Colonic mucosa (tissue), 4 donors: Measurements from ENCODE around the gene CLTB. TPM values are rescaled to one million over a fixed set of nuclear protein-coding genes. Genes with fewer than 3 reads are reported as not detected.

Experiments
- DNase-seq: peaks from one replicate; pipeline ENCODE4 v3.0.0-alpha.2; 2020
- H3K27ac ChIP-seq: fragments of 200-600 bp; one replicate; pipeline ENCODE4 v1.8.0; 2021
- H3K27me3 ChIP-seq: fragments of 200-600 bp; one replicate; pipeline ENCODE4 v1.8.0; 2021
- H3K36me3 ChIP-seq: fragments of 200-600 bp; one replicate; pipeline ENCODE4 v1.8.0; 2021
- H3K4me1 ChIP-seq: fragments of 200-600 bp; one replicate; pipeline ENCODE4 v1.8.0; 2021; ENCODE audit warnings: mild to moderate bottlenecking
- H3K4me3 ChIP-seq: fragments of 200-600 bp; one replicate; pipeline ENCODE4 v1.8.0; 2021
- H3K9ac ChIP-seq, 2 donors: one replicate each; pipeline ENCODE4 v1.7.0; 2013; ENCODE audit warnings: control low read depth in 2 of 2, low read depth in 2 of 2, low read length in 2 of 2
- H3K9me3 ChIP-seq: fragments of 200-600 bp; one replicate; pipeline ENCODE4 v1.8.0; 2021
- intact Hi-C: fragments of 100-400 bp; cut with DNase I; formaldehyde crosslinking; loops from one replicate; pipeline ENCODE4 v1.14.1; 2022
- total RNA-seq, 2 donors: library from RNA; stranded (reverse); fragmentation: NEBNext Ultra II Directional in 1 of 2; extraction: Animal tissue kit (Norgen Biotek cat#: 25700) in 1 of 2; gene quantifications; one replicate each; pipeline ENCODE4 v1.2.1, GENCODE V29; 2021
- TF ChIP-seq, protein P1 (sequence below): fragments of 200-600 bp; IDR thresholded peaks from one replicate; pipeline ENCODE4 v1.8.0; 2022; ENCODE audit warnings: antibody characterized with exemption, mild to moderate bottlenecking
- donor health status: healthy.
- donor health status: DM: no; HTN: no; CAD: no.
- donor health status: DM: no; HTN: no; CAD: no.

Gene CLTB
- total RNA-seq, 2 donors from 2014 or later, result 181 to 263 TPM

DNA sequence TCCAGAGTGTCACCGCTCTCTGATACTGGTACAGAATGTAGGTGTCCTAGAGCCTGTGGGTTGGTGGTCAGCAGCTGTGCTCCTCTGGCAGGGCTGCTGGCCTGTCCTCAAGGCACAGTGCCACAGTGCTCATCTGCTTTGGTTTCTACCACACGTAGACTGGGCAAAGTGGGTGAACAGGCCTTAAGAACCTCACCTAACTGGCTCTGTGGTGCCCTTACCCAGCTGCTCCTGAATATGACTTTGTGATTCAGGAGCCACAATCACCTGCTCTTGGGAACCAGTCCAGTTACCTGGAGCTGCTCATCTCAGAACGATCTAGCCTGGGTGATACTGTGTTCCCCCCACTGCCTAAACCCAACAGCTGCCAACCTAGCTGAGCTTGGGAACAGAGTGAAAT lies 34.4 kb downstream of the CLTB start:
- no peak overlapping the region for H3K27ac ChIP-seq

DNA sequence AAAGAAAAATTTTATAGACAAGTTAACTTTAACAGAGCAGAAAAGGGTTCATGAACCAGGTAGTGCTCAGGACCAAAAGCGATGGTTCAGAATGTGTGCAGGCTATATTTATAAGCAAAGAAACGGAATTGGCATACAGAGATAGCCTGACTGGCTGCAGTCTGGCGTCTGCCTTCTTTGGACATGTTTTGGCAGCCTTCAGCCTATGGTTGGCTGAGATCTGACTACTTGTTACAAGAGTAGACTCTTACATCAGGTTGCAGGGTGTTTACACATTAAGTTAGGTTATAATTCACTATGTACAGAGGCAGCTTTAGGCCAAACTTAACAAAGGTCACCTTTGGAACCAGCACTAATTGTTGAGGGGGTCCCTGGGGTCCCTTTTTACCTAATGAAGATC lies 34.9 kb downstream of the CLTB start:
- no peak for DNase-seq
- Histone ChIP-seq H3K4me1 (no peaks in the 10 kb centered on the region), H3K27ac (no peak overlapping the region), H3K36me3 (no peaks in the 10 kb centered on the region), H3K27me3 (no peaks in the 10 kb centered on the region), H3K9ac (no peak overlapping the region), H3K9me3 (no peaks in the 10 kb centered on the region), H3K4me3 (no peak overlapping the region)
- TF ChIP-seq, protein P1, sequence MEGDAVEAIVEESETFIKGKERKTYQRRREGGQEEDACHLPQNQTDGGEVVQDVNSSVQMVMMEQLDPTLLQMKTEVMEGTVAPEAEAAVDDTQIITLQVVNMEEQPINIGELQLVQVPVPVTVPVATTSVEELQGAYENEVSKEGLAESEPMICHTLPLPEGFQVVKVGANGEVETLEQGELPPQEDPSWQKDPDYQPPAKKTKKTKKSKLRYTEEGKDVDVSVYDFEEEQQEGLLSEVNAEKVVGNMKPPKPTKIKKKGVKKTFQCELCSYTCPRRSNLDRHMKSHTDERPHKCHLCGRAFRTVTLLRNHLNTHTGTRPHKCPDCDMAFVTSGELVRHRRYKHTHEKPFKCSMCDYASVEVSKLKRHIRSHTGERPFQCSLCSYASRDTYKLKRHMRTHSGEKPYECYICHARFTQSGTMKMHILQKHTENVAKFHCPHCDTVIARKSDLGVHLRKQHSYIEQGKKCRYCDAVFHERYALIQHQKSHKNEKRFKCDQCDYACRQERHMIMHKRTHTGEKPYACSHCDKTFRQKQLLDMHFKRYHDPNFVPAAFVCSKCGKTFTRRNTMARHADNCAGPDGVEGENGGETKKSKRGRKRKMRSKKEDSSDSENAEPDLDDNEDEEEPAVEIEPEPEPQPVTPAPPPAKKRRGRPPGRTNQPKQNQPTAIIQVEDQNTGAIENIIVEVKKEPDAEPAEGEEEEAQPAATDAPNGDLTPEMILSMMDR, result no peak
- intact Hi-C loops, result no loop called here

More for the DNA sequence above, 34.4 kb downstream of the CLTB start:
- Histone ChIP-seq H3K36me3 (no peaks in the 10 kb centered on the region), H3K4me3 (no peak overlapping the region), H3K27me3 (no peaks in the 10 kb centered on the region), H3K9me3 (no peaks in the 10 kb centered on the region), H3K4me1 (no peaks in the 10 kb centered on the region), H3K9ac (no peak overlapping the region)
- TF ChIP-seq, protein P1, result no peak
- intact Hi-C loops, result no loop called here
- DNase-seq, result no peak

DNA sequence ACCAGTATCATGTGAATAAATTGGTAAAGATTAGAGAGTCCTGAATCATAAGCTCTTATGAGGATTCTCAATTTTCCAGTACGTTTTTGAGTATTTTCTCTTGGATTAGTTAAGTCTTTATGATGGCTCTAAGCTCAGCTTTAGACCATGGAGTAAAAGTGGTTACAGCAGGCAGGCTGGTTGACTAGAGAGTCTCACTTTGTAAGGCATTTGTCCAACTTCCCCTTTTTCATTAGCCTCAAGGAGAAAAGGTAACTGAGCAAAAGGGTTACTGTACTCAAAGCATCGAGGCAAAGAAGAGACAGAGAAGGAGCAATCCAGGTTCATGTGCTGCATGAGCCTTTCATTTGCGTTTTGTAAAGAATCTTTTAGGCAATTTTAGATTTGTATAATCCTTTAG lies 36.5 kb downstream of the CLTB start:
- intact Hi-C loops, result no loop called here
- H3K36me3 ChIP-seq, result no peaks in the 10 kb centered on the region

DNA sequence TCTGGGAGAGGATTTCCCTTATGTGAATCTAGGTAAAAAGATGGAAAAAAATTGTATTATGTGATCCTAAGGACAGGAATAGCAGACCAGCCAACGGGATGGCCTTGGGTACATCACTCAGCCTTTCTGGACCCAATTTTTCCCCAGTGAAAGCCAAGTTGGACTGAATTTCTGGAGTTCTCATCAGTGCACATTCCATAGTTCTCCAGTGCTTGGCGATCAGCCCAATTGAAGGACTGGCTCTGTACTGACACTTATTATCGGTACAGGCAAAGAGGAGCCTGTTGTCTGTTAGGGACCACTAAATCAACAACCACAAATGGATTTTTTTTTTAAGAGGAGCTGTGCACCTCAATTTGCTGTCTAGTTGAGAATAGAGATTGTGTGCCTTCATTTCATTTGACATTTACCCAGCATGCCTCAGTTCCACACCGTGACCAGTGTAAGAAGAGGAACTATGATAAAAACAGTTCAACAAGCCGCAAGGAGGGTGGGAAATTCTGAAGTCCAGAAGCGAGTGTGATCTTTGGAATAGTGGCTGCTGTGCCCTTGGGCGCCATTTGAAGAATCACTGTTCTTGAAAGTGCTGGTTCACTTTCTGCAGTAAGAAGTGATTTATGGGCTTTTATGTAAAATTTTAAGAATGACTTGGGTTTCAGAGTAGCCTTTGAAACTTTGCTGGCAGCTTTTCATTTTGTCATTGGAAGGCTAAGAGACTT lies 43.1 kb downstream of the CLTB start:
- H3K27ac ChIP-seq, result no peak overlapping the region
- intact Hi-C loops, result no loop called here
- no peak overlapping the region for H3K4me3 ChIP-seq
- TF ChIP-seq, protein P1, result no peak
- H3K9ac ChIP-seq, result peak overlapping the region in 1 of 2 donors; percentile 12
- no peaks in the 10 kb centered on the region for H3K4me1 ChIP-seq
- H3K9me3 ChIP-seq, result no peaks in the 10 kb centered on the region
- DNase-seq, result no peak
- H3K36me3 ChIP-seq, result no peaks in the 10 kb centered on the region
- no peaks in the 10 kb centered on the region for H3K27me3 ChIP-seq

More for the DNA sequence above, 36.5 kb downstream of the CLTB start:
- Histone ChIP-seq H3K4me3 (no peak overlapping the region), H3K27ac (no peak overlapping the region), H3K27me3 (no peaks in the 10 kb centered on the region), H3K9me3 (no peaks in the 10 kb centered on the region), H3K4me1 (no peaks in the 10 kb centered on the region), H3K9ac (no peak overlapping the region)
- DNase-seq, result no peak
- TF ChIP-seq, protein P1, result no peak

DNA sequence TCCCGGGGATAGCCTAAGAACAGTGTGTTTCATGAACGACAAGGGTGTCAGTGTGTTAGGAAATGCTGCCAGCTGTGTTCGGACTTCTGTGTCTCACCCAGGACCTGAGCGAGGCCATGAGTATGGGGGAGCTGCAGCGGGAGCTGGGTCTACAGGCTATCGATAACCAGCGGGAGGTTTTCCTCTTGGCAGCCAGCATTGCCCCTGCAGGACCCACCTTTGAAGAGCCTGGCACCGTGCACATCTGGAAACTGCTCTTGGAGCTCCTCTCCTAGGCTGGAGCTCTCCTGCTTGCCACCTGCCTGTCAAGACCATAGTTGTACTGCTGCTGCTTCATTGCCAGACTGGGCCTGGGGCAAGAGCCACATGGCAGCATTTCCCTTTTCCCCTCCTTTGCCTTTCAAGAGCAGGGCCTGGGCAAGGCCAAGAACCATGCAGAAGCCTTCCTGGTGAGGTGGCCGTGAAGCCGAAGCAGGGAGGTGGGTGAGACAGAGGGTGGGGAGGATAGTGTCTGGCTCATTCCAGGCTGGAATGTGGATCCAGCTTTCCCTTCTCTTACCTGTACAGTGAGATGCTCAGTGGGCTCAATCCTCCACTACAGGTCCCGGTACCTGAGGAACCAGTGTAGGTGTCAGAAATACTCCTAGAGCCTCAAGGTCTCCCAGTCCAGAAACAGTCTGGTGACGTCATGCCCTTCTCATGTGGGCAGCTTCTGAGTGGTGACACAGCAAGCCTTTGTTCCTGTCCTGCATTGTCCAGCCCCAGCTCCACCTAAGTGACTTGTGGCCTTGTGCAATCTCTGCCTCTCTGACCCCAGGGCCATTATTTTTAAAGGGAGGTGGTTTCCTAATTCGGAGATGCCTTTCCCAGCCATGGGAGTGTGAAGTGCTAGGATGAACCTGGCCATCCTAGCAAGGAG lies 44.5 kb downstream of the CLTB start:
- H3K27me3 ChIP-seq, result no peaks in the 10 kb centered on the region
- no peak for DNase-seq
- no peaks in the 10 kb centered on the region for H3K4me1 ChIP-seq
- H3K36me3 ChIP-seq, result no peaks in the 10 kb centered on the region
- no peak overlapping the region for H3K9ac ChIP-seq
- intact Hi-C loops, result no loop called here
- no peak overlapping the region for H3K4me3 ChIP-seq
- H3K27ac ChIP-seq, result no peak overlapping the region
- TF ChIP-seq, protein P1, result no peak
- H3K9me3 ChIP-seq, result no peaks in the 10 kb centered on the region
